HG03060 (cell line): ENCODE measurements around the gene GYPC.
"Not testable (repeated sequence)": the region's sequence is repeated elsewhere in the genome, so short reads cannot be mapped to it uniquely, and the experiment has no call there.

ENCODE experiments used
- ATAC-seq: cut with Tn5 transposase; IDR thresholded peaks from one replicate; pipeline ENCODE4 v1.9.1; 2021; ENCODE audit warnings: low read depth, moderate number of reproducible peaks; ENCODE audit not compliant: unreplicated experiment

Gene GYPC

GRCh38 chr2:126648345-126648786 lies 7.6 kb upstream of the GYPC start:
- not testable (repeated sequence) for ATAC-seq

GRCh38 chr2:126649101-126649500 lies 6.9 kb upstream of the GYPC start:
- ATAC-seq, result no peak

DNA sequence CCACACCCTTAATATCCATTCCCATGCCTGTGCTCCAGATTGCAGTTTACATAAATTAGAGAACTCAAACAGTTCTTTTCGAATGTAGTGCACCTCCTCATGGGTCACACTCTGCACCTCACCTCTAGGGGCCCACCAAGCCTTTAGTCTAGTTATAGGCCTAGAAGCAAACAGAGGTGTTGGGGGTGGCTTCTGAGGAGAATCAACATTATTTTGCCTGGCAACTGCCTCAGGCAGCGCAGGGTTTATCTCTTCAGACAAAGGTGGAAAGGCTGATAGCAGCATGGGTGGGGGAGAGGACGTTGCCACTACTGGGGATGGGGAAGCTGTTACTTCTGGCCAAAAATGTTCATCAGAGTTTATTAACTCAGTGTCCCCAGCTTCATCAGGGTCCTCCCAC lies 5.0 kb upstream of the GYPC start:
- no peak for ATAC-seq

DNA sequence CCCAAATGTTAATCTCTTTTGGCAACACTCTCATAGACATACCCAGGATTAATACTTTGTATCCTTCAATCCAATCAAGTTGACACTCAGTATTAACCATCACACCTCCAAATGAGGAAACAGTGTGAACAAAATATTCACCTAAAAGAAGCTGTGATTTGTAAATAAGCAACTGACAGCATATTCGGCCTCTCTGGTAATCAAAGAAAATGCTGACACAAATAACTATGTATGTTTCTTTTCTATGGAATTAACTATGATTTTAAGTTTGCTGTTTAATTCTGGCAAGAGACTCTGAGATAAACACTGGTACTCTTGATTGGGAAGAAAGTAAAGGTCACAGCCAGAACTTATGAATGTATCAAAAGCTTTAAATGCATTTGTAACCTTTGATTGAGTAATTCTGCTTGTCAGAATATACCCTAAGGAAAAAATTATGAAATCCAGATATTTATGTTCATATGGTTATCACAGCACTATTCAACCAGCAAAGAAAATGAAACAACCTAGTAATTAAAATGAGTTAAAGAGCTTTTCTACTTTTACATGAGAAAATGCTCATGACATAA lies 3.6 kb upstream of the GYPC start:
- no peak for ATAC-seq

DNA sequence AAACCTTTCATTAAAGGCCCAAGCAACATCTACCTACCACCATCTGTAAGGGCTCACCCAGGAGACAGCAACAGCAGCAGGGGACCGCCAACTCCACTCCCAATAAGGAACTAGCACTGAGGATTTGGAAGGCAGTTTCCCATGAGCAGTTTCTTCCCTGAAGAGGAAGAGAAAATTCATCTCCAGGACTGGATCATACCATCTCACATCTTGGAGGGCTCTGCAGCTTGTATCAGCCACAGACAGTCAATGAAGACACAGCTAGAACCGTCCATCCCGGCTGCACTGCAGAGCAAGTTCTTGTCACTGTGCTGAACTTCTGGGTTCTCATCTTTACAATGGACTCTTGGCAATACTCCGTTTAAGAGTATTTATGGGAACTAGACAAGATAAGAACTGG lies 2.8 kb upstream of the GYPC start:
- no peak for ATAC-seq

DNA sequence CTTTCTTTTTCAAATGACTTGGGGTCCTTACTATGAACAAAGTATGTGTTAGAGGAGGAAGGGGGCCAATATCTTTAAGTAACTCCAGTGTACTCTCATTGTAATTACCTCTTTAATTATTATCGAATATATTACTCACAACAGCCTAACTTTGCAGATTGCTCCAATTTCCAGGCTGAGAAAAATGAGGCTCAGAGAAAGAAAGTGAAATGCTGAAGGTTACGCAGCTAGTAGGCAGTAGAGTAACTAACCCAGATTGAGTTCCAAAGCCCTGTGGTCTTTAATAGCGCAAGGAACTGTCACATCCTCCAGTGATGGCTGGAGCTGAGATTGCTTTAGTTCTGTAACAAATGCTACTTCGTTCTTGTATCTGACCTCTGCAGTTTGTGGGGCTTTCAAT lies 2.2 kb upstream of the GYPC start:
- ATAC-seq, result no peak

- ATAC-seq, result no peak
These were observed 907 bp upstream of the GYPC start for GRCh38 chr2:126655051-126655450.

- ATAC-seq, result no peak
These were observed 631 bp downstream of the GYPC start for GRCh38 chr2:126656431-126657147.

GRCh38 chr2:126657148-126657635 lies 1.2 kb downstream of the GYPC start:
- no peak for ATAC-seq

DNA sequence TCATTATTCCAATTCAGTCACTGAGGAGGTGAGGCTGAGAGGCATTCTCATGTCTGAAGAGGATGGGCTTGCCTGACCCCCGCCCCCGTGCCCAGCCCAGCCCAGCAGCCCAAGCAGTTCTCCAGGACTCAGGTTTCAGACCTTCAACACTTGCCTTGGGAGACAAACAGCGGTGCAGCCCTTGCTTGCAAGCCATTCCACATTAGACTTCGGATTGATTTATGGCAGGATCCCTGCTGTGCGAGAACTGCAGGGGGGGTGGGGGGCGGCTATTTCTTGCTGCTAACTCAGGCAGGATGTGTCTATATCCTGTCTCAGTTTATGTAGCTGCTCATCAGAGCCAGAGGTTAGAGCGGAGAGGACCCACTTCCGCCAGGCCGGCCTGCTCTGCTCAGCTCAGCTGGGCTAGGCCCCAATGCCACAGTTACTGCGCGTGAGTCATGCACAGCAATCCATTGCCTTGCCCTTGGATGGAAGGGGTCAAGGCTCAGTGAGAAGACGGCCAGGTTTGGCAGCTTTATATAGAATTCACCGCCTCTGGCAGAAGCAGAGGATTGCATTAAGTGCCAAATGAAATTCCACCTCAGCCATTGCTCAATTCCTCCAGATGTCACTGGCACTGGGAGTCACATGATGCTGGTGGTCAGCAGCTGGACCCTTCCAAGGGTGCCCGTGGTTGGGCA lies 1.8 kb downstream of the GYPC start:
- ATAC-seq, result peak; percentile 54

- peak; percentile 12 for ATAC-seq
These were observed 2.5 kb downstream of the GYPC start for GRCh38 chr2:126658319-126658904.

DNA sequence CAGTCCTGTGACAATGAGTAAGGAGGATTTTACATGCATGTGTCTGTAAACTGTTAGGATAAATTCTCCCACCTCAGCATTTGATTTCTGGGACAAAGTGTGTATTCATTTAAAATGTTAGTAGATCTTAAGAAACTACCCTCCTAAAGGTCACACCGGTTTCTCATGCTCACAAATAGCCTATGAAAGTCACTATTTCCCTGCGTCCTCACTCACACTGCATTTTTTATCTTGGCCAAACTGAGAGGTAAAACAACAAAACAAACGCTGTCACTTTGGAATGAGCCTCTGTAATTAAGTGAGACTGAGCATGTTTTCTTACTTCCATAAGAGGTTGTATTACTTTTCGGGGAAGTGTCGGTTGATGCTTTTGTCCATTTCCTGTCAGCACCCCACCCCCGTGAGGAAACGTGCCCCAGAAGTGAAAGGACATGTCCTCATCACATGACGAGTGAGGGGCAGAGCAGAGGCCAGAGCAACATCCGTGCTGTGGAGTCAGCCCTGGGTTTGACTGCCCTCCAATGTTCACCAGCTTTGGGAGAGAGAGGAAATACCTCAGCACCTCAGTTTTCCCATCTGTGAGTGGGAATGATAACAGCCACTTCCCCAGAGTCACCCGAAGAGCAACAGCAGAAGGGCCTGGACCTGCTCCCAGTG lies 3.1 kb downstream of the GYPC start:
- ATAC-seq, result peak; percentile 23

DNA sequence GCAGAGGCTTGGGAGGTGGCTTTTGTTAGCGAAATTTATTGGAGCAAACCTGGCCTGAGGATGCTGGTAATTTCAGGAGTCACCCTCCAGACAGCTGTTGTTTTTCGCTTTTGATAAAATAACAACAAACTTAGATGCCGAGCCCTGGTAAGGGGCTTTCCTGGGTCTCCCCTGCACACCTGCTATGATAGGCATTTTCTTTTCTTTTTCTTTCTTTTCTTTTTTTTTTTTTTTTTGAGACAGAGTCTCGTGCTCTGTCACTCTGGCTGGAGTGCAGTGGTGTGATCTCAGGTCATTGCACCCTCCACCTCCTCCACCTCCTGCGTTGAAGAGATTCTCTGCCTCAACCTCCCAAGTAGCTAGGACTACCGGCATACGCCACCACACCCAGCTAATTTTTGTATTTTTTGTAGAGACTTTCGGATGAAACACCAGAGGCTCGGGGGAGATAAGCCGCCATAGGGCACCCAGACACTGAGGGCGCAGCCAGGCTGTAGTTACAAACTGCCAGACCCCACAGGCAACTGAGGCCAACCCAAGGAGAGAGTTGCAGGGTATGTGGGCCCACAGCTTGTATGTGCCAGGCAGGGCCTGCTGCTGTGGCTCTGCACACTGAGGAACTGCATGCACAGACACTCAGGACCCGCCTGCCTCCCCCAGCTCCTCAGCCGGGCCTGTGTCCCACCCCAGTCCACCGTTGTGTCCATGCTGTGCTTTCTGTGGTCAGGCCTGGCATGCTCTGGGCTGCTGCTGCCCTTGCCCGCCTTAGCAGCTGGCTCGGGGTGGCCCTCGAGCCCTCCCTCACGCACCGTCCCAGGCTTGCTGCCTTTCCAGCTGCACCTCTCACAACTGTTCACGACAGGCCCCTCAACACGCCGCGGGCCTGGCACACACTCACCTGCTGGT lies 3.9 kb downstream of the GYPC start:
- ATAC-seq, result no peak

- ATAC-seq, result no peak
These were observed 5.0 kb downstream of the GYPC start for GRCh38 chr2:126660971-126661370.

GRCh38 chr2:126661702-126662500 lies 5.9 kb downstream of the GYPC start:
- no peak for ATAC-seq

DNA sequence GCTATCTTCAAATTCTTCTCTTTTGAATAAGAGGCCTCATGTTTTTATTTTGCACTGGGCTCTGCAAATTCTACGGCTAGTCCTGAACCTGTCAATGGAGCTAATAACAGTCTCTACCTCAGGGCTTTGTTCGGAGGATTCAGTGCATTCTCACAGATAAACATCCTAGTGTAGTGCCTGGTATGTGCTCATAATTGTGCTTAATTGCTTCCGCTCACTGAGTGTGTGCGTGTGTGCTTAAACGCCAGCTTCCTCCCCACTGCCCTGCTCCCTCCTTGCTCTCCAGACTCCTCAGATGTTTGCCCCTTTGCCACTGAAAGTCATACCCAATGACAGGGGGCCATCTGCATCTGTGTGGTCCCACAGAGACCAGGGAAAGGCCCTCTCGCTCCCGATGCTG lies 6.7 kb downstream of the GYPC start:
- no peak for ATAC-seq

GRCh38 chr2:126663184-126663963 lies 7.4 kb downstream of the GYPC start:
- no peak for ATAC-seq

GRCh38 chr2:126664234-126664633 lies 8.3 kb downstream of the GYPC start:
- ATAC-seq, result peak; percentile 84
